ENCODE results near the gene ESR2. TPM values are rescaled to one million over a fixed set of nuclear protein-coding genes. Genes with fewer than 3 reads are reported as not detected.

ESR2 gene
- total and polyA plus RNA-seq, 4 donors = 0.01 to 0.28 (median 0.09) TPM

DNA sequence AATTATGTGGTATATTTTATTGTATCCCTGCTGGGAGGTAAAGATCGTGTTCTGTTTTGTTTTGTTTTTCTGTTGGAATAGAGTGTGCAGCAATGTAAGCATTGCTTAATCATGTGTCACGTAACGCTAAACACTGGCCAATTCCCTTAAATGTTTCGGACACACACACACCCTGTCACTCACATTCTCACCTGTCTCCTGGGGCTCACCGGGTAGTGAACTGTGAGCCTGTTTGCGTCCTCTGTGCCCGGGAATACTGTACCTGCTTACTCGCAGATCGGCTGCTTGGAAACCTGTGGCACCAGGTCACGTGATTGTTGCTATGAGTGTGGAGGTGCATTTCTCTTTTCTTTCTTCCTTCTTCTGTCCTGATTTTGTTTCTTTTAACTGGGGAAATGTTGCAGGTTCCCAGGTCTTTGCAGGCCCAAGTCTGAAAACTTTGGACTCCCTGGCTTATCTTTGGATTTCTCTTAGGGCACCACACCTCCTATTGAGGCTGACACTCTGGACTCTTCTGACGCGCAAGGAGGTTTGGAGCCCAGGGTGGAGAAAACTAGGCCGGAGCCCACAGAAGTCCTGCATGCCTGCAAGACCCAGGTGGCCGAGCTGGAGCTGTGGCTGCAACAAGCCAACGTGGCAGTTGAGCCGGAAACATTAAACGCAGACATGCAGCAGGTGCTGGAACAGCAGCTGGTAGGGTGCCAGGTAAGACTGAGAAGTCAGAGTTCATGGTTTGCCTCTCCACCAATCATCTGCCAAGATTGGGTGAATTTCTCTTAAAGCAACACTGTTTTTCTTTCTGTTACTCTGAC lies 181.1 kb downstream of the ESR2 start:
- peak; percentile 62 to 82 for TF ChIP-seq HNF4A (conservative IDR thresholded peaks at IDR 0.05)
- peak in 1 of 2 donors; percentile 47 for TF ChIP-seq JUND (IDR thresholded peaks at IDR 0.05)
- TF ChIP-seq FOXA1 (IDR thresholded peaks at IDR 0.05) = peak; percentile 91
- no peak for TF ChIP-seq HNF4G (IDR thresholded peaks at IDR 0.05)
- TF ChIP-seq FOXA2 (IDR thresholded peaks at IDR 0.05) = peak; percentile 83
- TF ChIP-seq, protein P1, sequence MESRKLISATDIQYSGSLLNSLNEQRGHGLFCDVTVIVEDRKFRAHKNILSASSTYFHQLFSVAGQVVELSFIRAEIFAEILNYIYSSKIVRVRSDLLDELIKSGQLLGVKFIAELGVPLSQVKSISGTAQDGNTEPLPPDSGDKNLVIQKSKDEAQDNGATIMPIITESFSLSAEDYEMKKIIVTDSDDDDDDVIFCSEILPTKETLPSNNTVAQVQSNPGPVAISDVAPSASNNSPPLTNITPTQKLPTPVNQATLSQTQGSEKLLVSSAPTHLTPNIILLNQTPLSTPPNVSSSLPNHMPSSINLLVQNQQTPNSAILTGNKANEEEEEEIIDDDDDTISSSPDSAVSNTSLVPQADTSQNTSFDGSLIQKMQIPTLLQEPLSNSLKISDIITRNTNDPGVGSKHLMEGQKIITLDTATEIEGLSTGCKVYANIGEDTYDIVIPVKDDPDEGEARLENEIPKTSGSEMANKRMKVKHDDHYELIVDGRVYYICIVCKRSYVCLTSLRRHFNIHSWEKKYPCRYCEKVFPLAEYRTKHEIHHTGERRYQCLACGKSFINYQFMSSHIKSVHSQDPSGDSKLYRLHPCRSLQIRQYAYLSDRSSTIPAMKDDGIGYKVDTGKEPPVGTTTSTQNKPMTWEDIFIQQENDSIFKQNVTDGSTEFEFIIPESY (IDR thresholded peaks at IDR 0.05) = peak; percentile 84
- TF ChIP-seq YY1 (IDR thresholded peaks at IDR 0.05) = peak; percentile 19
- peak; percentile 51 to 84 for TF ChIP-seq RXRA (IDR thresholded peaks at IDR 0.05)
- no peak for TF ChIP-seq EGR1 (IDR thresholded peaks at IDR 0.05; ENCODE audit: low read depth in 2 of 2)
- TF ChIP-seq RAD21 (IDR thresholded peaks at IDR 0.05) = peak in 1 of 2 donors; percentile 24
- no peak for TF ChIP-seq NR2F2 (IDR thresholded peaks at IDR 0.05)
- TF ChIP-seq, protein P2, sequence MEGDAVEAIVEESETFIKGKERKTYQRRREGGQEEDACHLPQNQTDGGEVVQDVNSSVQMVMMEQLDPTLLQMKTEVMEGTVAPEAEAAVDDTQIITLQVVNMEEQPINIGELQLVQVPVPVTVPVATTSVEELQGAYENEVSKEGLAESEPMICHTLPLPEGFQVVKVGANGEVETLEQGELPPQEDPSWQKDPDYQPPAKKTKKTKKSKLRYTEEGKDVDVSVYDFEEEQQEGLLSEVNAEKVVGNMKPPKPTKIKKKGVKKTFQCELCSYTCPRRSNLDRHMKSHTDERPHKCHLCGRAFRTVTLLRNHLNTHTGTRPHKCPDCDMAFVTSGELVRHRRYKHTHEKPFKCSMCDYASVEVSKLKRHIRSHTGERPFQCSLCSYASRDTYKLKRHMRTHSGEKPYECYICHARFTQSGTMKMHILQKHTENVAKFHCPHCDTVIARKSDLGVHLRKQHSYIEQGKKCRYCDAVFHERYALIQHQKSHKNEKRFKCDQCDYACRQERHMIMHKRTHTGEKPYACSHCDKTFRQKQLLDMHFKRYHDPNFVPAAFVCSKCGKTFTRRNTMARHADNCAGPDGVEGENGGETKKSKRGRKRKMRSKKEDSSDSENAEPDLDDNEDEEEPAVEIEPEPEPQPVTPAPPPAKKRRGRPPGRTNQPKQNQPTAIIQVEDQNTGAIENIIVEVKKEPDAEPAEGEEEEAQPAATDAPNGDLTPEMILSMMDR (IDR thresholded peaks at IDR 0.05; ENCODE audit: low read depth, low read length, missing input control) = no peak
- TF ChIP-seq TAF1 (conservative IDR thresholded peaks at IDR 0.05) = no peak
- no peak for TF ChIP-seq GABPA (IDR thresholded peaks at IDR 0.05 in 1 of 2, conservative IDR thresholded peaks at IDR 0.05 in 1 of 2)
- peak; percentile 63 for TF ChIP-seq SP1 (IDR thresholded peaks at IDR 0.05)
- TF ChIP-seq, protein P3, sequence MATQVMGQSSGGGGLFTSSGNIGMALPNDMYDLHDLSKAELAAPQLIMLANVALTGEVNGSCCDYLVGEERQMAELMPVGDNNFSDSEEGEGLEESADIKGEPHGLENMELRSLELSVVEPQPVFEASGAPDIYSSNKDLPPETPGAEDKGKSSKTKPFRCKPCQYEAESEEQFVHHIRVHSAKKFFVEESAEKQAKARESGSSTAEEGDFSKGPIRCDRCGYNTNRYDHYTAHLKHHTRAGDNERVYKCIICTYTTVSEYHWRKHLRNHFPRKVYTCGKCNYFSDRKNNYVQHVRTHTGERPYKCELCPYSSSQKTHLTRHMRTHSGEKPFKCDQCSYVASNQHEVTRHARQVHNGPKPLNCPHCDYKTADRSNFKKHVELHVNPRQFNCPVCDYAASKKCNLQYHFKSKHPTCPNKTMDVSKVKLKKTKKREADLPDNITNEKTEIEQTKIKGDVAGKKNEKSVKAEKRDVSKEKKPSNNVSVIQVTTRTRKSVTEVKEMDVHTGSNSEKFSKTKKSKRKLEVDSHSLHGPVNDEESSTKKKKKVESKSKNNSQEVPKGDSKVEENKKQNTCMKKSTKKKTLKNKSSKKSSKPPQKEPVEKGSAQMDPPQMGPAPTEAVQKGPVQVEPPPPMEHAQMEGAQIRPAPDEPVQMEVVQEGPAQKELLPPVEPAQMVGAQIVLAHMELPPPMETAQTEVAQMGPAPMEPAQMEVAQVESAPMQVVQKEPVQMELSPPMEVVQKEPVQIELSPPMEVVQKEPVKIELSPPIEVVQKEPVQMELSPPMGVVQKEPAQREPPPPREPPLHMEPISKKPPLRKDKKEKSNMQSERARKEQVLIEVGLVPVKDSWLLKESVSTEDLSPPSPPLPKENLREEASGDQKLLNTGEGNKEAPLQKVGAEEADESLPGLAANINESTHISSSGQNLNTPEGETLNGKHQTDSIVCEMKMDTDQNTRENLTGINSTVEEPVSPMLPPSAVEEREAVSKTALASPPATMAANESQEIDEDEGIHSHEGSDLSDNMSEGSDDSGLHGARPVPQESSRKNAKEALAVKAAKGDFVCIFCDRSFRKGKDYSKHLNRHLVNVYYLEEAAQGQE (IDR thresholded peaks at IDR 0.05) = peak; percentile 51
- TF ChIP-seq MAX (IDR thresholded peaks at IDR 0.05) = peak; percentile 60
- no peak for TF ChIP-seq ATF3 (IDR thresholded peaks at IDR 0.05)
- 34% methylated on average over 17 of the region's 17 CpGs for WGBS

More for the DNA sequence above, 181.1 kb downstream of the ESR2 start:
- Histone ChIP-seq H3K36me3 (ENCODE audit: control insufficient read depth in 4 of 4, insufficient read depth in 3 of 4, low read depth in 1 of 4, low read length in 3 of 4) (peaks cover 0 to 2% (median 0%) of the 10 kb centered on the region in 4 donors), H3K4me3 (ENCODE audit: low read depth in 1 of 3, low read length in 3 of 3) (peak overlapping the region; percentile 42 to 74 (median 50)), H3K9me3 (ENCODE audit: control insufficient read depth in 4 of 4, low read length in 3 of 4) (no peaks in the 10 kb centered on the region), H3K27ac (ENCODE audit: low read depth in 1 of 2, low read length in 2 of 2) (peak overlapping the region; percentile 95 to 96), H3K9ac (ENCODE audit: low read depth in 1 of 2, low read length in 2 of 2) (peak overlapping the region; percentile 70 to 90), H3K4me1 (ENCODE audit: control insufficient read depth in 4 of 4, insufficient read depth in 4 of 4, low read length in 3 of 4) (peaks cover 0 to 29% (median 8%) of the 10 kb centered on the region in 4 donors), H3K27me3 (ENCODE audit: control insufficient read depth in 4 of 4, insufficient read depth in 4 of 4, low read length in 3 of 4) (no peaks in the 10 kb centered on the region)
- peak; percentile 43 for DNase-seq (ENCODE audit: low spot score)

All from liver (tissue), 9 donors.